Measurements from ENCODE around the gene ADRM1.

The ADRM1 gene, protein sequence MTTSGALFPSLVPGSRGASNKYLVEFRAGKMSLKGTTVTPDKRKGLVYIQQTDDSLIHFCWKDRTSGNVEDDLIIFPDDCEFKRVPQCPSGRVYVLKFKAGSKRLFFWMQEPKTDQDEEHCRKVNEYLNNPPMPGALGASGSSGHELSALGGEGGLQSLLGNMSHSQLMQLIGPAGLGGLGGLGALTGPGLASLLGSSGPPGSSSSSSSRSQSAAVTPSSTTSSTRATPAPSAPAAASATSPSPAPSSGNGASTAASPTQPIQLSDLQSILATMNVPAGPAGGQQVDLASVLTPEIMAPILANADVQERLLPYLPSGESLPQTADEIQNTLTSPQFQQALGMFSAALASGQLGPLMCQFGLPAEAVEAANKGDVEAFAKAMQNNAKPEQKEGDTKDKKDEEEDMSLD

DNA sequence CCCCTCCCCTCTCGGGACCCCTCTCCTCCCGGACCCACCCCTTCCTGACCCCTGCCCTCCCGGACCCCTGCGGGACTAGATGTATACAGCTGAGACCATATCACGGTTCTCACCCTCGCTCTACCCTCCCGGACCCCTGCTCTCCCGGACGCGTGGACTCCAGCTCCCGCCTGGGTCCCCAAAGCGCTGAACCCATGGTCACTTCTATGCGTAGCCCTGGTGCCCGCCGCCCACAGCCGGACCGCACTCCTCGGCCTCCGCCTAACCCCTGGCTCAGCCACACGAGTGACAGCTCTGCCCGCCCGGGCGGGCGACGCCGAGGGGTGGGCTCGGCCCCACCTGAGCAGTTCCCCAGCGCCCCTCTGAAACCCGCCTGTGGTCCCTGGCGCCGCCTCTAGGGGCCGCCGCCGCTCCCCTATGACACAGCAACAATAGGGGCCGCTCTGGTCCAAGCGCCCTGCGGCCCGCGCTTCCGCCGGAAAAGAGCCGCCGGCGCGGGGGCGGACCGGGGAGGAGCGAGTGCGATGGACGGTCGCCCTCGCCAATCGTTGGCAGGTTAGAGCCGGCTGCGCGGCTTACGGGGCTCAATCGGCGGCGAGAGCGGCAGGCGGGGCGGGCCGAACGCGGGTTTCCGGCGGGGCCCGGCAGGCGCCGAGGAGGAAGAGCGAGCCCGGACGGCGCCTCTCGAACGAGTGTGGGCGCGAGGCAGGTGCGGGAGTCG, at the start of gene ADRM1:
Gene ADRM1 (plus strand): TSS at position 657 of the 721 bp plus-strand sequence. CDS start 572 bp downstream, outside the sequence.
- DNase-seq (ENCODE audit: extremely low read depth, low read depth) = peak; percentile 93
- TF ChIP-seq, protein P1, sequence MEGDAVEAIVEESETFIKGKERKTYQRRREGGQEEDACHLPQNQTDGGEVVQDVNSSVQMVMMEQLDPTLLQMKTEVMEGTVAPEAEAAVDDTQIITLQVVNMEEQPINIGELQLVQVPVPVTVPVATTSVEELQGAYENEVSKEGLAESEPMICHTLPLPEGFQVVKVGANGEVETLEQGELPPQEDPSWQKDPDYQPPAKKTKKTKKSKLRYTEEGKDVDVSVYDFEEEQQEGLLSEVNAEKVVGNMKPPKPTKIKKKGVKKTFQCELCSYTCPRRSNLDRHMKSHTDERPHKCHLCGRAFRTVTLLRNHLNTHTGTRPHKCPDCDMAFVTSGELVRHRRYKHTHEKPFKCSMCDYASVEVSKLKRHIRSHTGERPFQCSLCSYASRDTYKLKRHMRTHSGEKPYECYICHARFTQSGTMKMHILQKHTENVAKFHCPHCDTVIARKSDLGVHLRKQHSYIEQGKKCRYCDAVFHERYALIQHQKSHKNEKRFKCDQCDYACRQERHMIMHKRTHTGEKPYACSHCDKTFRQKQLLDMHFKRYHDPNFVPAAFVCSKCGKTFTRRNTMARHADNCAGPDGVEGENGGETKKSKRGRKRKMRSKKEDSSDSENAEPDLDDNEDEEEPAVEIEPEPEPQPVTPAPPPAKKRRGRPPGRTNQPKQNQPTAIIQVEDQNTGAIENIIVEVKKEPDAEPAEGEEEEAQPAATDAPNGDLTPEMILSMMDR (IDR thresholded peaks at IDR 0.05; ENCODE audit: low read depth, low read length) = peak; percentile 80

DNA sequence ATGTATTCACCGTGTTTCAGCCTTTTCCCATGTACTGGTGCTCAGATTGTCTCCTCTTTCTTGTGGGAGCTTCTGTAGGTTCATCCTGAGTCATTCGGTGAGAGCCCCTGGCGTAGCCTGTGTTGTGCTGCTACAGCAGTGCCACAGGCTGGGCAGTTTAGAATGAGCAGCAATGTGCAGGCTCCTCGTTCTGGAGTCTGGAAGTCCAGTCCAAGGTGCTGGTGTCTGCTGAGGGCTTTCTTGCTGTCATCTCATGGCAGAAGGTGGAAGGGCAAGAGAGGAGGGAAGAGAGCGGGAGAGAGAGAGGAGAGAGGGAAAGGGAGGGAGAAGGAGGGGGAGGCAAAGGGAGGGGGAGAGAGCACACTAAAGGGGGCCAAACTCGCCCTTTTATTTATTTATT, 49.4 kb upstream of the ADRM1 start:
- no peak for DNase-seq (ENCODE audit: extremely low read depth, low read depth)
- TF ChIP-seq, protein P1 (IDR thresholded peaks at IDR 0.05; ENCODE audit: low read depth, low read length) = no peak

DNA sequence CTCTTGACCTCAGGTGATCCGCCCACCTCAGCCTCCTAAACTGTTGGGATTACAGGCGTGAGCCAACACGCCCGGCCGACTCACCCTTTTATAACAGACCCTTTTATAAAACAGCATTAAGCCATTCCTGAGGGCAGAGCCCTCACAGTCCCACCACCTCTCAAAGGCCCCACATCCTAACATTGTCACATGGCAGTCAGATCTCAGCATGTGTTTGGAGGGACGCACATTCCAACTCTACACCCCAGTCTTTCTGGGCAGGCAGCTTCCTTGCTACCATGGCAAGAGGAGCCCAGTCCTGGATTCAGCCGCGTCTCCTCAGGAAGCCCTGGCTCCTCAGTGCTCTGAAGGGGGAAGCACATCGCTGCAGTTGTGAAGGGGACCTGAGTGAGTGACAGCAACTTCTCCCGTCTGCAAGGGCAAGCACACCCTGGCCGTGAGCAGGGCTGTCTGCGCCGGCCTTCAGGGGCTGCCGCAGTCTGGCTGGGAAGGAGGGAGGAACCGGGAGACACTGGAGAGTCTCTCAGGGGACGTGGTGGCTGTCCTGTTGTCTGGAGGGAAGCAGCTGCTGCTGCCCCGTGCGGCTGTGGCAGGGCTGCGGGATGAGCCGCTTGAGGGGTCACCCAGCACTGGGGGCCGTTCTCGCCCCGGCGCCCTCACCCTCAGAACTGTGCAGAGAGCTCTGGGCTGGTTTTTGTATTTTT, 48.6 kb upstream of the ADRM1 start:
- TF ChIP-seq, protein P1 (IDR thresholded peaks at IDR 0.05; ENCODE audit: low read depth, low read length) = no peak
- no peak for DNase-seq (ENCODE audit: extremely low read depth, low read depth)

DNA sequence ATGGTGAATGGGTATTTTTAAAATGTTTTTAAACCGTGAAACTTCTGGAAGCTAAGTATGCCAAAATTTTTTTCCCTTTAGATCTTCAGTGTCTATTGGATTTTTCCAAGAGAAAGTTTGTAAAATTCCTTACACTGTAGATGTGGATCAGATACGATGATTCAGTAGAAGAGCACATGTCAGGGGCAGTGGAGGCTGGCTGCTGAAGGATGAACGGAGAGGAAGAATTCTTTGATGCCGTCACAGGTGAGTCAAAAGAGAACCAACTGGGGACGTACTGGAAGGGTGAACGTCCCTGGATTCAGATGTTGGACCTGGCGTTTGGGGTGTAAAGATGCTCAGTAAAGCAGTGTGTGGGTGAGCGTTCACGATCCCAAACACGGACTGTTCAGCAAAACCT, 46.8 kb upstream of the ADRM1 start:
- no peak for DNase-seq (ENCODE audit: extremely low read depth, low read depth)
- TF ChIP-seq, protein P1 (IDR thresholded peaks at IDR 0.05; ENCODE audit: low read depth, low read length) = no peak

DNA sequence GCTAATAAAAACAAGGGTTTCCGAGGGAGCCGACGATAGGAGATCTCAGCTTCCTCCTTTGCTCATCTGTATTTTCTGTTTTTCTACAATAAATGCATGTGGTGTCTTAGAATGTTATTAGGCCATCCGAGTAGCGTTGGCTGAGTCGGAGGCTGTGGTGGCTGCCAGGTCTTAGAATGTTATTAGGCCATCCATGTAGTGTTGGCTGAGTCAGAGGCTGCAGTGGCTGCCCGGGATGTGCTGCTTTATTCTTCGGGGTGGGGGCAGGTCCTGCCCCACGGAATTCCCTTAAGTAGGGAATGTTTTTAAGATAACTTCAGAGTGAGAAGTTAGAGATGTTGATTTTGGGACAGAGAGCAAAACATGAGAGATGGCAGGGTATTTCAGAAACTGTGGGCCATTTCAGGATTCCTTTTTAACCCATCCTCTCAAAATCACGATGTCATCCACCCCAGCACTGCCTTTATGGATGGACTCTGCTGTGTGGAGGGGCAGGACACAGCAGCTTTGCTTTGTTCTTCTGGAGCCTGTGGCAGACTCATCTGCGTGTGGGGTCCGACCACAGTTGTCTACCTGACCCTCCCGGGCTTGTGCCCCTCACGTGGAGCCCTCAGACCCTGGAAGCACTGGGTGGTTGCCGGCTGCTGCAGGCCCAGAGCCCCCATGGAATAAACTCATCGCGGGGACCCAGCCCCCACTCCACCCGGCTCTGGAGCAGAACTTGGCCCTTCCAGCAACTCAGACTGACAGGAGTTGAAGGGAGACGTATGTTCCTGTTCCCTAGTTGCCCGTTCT, 44.1 kb upstream of the ADRM1 start:
- DNase-seq (ENCODE audit: extremely low read depth, low read depth) = peak; percentile 37
- TF ChIP-seq, protein P1 (IDR thresholded peaks at IDR 0.05; ENCODE audit: low read depth, low read length) = no peak

DNA sequence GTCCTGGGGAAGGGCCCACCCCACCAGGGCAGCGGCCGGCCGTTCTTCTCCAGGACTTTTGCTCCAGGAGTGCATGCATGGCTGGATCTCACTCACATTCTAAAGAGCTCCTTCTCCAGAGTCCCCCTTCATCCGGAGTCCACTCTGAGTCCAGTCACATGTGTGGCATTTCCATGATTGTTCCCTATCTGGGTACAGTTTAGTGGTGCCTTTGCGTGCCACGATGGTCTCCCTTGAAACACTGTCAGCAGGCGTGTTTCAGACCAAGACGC, 43.6 kb upstream of the ADRM1 start:
- TF ChIP-seq, protein P1 (IDR thresholded peaks at IDR 0.05; ENCODE audit: low read depth, low read length) = no peak
- no peak for DNase-seq (ENCODE audit: extremely low read depth, low read depth)
